ENCODE results near the gene ABCB1. TPM values are rescaled to one million over a fixed set of nuclear protein-coding genes. Genes with fewer than 3 reads are reported as not detected.

Gene ABCB1
- polyA plus RNA-seq, 1 donor from 2014 or later, result 1.6 TPM

DNA sequence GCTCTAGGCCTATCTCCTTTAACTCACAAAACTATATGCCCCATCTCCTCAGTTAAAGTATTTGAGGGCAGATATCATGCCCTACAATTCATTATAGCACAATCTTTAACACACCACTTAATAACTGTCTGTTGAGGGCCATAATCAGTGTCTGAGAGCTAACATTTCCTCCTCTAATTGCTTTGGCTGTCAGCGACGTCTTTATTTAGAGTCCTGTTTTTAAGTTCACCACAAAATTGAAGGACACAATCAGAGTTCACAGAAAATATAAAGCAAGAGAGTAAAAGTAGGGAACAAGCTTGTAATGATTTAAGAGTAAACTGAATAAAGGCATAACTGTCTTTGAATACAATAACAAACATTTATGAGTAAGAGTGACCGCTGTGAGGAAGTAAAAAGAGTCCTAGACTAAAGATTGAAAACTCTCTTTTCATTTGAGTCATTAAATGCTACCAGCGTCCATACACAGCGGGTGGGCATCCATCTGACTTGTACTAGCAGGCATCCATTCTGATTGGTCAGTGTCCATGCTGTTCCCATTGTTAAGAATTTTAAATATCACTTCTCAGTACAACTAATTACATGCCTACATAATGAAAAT lies 86.8 kb downstream of the ABCB1 start:
- no peak overlapping the region for H3K4me3 ChIP-seq (ENCODE audit: low read length)
- no peak overlapping the region for H3K27ac ChIP-seq (ENCODE audit: low read length)
- no peaks in the 10 kb centered on the region for H3K36me3 ChIP-seq (ENCODE audit: insufficient read depth, low read length)
- no peak for TF ChIP-seq POLR2AphosphoS5 (IDR thresholded peaks at IDR 0.05)
- TF ChIP-seq RAD21 (conservative IDR thresholded peaks at IDR 0.05), result no peak
- TF ChIP-seq REST (IDR thresholded peaks at IDR 0.05; ENCODE audit: borderline replicate concordance), result no peak
- TF ChIP-seq SMC3 (conservative IDR thresholded peaks at IDR 0.05; ENCODE audit: poor library complexity), result no peak
- TF ChIP-seq EZH2 (IDR thresholded peaks at IDR 0.05; ENCODE audit: borderline replicate concordance, insufficient read depth, low read length, poor library complexity, severe bottlenecking), result no peak
- no peak for TF ChIP-seq EP300 (conservative IDR thresholded peaks at IDR 0.05; ENCODE audit: poor library complexity, severe bottlenecking)
- TF ChIP-seq TAF1 (IDR thresholded peaks at IDR 0.05; ENCODE audit: low read depth), result no peak
- no peak for TF ChIP-seq MXI1 (conservative IDR thresholded peaks at IDR 0.05; ENCODE audit: poor library complexity, severe bottlenecking)
- no peak for TF ChIP-seq CTCF (IDR thresholded peaks at IDR 0.05; ENCODE audit: poor library complexity, severe bottlenecking)
- no peak overlapping the region for H3K9ac ChIP-seq (ENCODE audit: low read length)
- no peaks in the 10 kb centered on the region for H3K79me2 ChIP-seq (replicated peaks; ENCODE audit: insufficient read depth, low read length)
- H3F3A ChIP-seq (ENCODE audit: insufficient read depth, low read length, poor library complexity, severe bottlenecking), result no peaks in the 10 kb centered on the region
- H4K20me1 ChIP-seq (ENCODE audit: insufficient read depth), result no peaks in the 10 kb centered on the region
- no peak overlapping the region for H2AFZ ChIP-seq (ENCODE audit: low read depth, low read length)
- H3K27me3 ChIP-seq (ENCODE audit: insufficient read depth, low read depth, low read length), result no peaks in the 10 kb centered on the region
- no peaks in the 10 kb centered on the region for H3K9me3 ChIP-seq (ENCODE audit: low read length)
- no peaks in the 10 kb centered on the region for H3K9me2 ChIP-seq (ENCODE audit: insufficient read depth, low read length)
- H3K4me2 ChIP-seq (ENCODE audit: low read length), result no peak overlapping the region

GRCh38 chr7:87512906-87513305 lies 87.8 kb downstream of the ABCB1 start:
- no peak for TF ChIP-seq POLR2AphosphoS5 (IDR thresholded peaks at IDR 0.05)
- TF ChIP-seq EP300 (conservative IDR thresholded peaks at IDR 0.05; ENCODE audit: poor library complexity, severe bottlenecking), result no peak
- TF ChIP-seq RAD21 (conservative IDR thresholded peaks at IDR 0.05), result no peak
- no peak for TF ChIP-seq CTCF (IDR thresholded peaks at IDR 0.05; ENCODE audit: poor library complexity, severe bottlenecking)
- TF ChIP-seq REST (IDR thresholded peaks at IDR 0.05; ENCODE audit: borderline replicate concordance), result no peak
- TF ChIP-seq EZH2 (IDR thresholded peaks at IDR 0.05; ENCODE audit: borderline replicate concordance, insufficient read depth, low read length, poor library complexity, severe bottlenecking), result no peak
- no peak for TF ChIP-seq SMC3 (conservative IDR thresholded peaks at IDR 0.05; ENCODE audit: poor library complexity)
- no peak for TF ChIP-seq TAF1 (IDR thresholded peaks at IDR 0.05; ENCODE audit: low read depth)
- TF ChIP-seq MXI1 (conservative IDR thresholded peaks at IDR 0.05; ENCODE audit: poor library complexity, severe bottlenecking), result no peak
- Histone ChIP-seq H3K4me3 (ENCODE audit: low read length) (no peak overlapping the region), H3K27ac (ENCODE audit: low read length) (no peak overlapping the region), H2AFZ (ENCODE audit: low read depth, low read length) (no peak overlapping the region), H3K4me2 (ENCODE audit: low read length) (no peak overlapping the region), H3K9me3 (ENCODE audit: low read length) (no peaks in the 10 kb centered on the region), H3K9me2 (ENCODE audit: insufficient read depth, low read length) (no peaks in the 10 kb centered on the region), H3K36me3 (ENCODE audit: insufficient read depth, low read length) (no peaks in the 10 kb centered on the region), H4K20me1 (ENCODE audit: insufficient read depth) (no peaks in the 10 kb centered on the region), H3K79me2 (replicated peaks; ENCODE audit: insufficient read depth, low read length) (no peaks in the 10 kb centered on the region), H3K9ac (ENCODE audit: low read length) (no peak overlapping the region), H3K27me3 (ENCODE audit: insufficient read depth, low read depth, low read length) (no peaks in the 10 kb centered on the region), H3F3A (ENCODE audit: insufficient read depth, low read length, poor library complexity, severe bottlenecking) (no peaks in the 10 kb centered on the region)

Measured in neural cell (in vitro differentiated cells).